K562 (cell line): ENCODE data around the gene MAPT. TPM values are rescaled to one million over a fixed set of nuclear protein-coding genes. Genes with fewer than 3 reads are reported as not detected.

Source experiments
- ATAC-seq: fragments of 200-7000 bp; cut with Tn5 transposase; 3 replicates; pipeline ENCODE4 v1.9.1; 2020; ENCODE audit warnings: moderate library complexity
- BruUV-seq: library from RNA; stranded (reverse); fragments of 400-500 nt; replicated peaks from 2 replicates; lab custom pipeline; 2021; lab: Mats Ljungman, UMichigan
- CTCF ChIA-PET: fragments of 300-600 bp; formaldehyde crosslinking; extraction: SDS; loops from one replicate; lab custom pipeline; 2021; ENCODE audit warnings: low intra/inter-chr PET ratio; lab: Yijun Ruan, JAX
- POLR2A ChIA-PET: fragments of 300-600, 350-650 bp; sonication (Branson Sonifier 250); formaldehyde crosslinking; extraction: SDS; loops from one replicate; lab custom pipeline; 2021; ENCODE audit warnings: antibody characterized with exemption, inconsistent platforms; lab: Yijun Ruan, JAX
- DNase-seq, 4 experiments: peaks; one replicate each; pipeline versions ENCODE4 v3.0.0 to v3.0.0-alpha.2; 2011 to 2018; ENCODE audit warnings: low spot score in 3 of 4, mixed read lengths in 3 of 4; ENCODE audit errors: extremely low read depth in 1 of 4
- FAIRE-seq: peaks from 2 replicates; lab custom pipeline; 2011; peaks lifted over from hg19 to GRCh38; lab: Jason Lieb, UNC
- H2AFZ ChIP-seq: 2 replicates; pipeline ENCODE4 v1.6.0; 2011; ENCODE audit warnings: low read depth, low read length, control low read depth, inconsistent platforms
- H3K27ac ChIP-seq: fragments of 200-600 bp; 3 replicates; pipeline ENCODE4 v1.8.0; 2011; ENCODE audit warnings: low read depth, mild to moderate bottlenecking, control low read depth, inconsistent platforms, low read length, moderate library complexity, mixed read lengths; ENCODE audit errors: extremely low read depth
- H3K27me3 ChIP-seq, 2 experiments: fragments of 300-600 bp in 1 of 2; 2 replicates in 1 of 2; 3 replicates in 1 of 2; pipeline versions ENCODE4 v1.6.0 to v1.8.0; 2011; ENCODE audit warnings: inconsistent platforms in 2 of 2, low read length in 2 of 2, mild to moderate bottlenecking in 1 of 2, mixed read lengths in 1 of 2, moderate library complexity in 1 of 2; ENCODE audit not compliant: control insufficient read depth in 2 of 2, insufficient read depth in 2 of 2
- H3K36me3 ChIP-seq: fragments of 300-600 bp; 3 replicates; pipeline ENCODE4 v1.8.0; 2011; ENCODE audit warnings: mild to moderate bottlenecking, low read length, inconsistent platforms; ENCODE audit not compliant: control insufficient read depth, insufficient read depth
- H3K4me1 ChIP-seq, 2 experiments: fragments of 200-600 bp in 1 of 2; replicated peaks in 1 of 2; 2 replicates in 1 of 2; 3 replicates in 1 of 2; pipeline versions ENCODE4 v1.5.1 to v1.8.0; 2011; ENCODE audit warnings: inconsistent platforms in 2 of 2, low read length in 2 of 2, mild to moderate bottlenecking in 1 of 2, mixed read lengths in 1 of 2, moderate library complexity in 1 of 2; ENCODE audit not compliant: control insufficient read depth in 2 of 2, insufficient read depth in 2 of 2
- H3K4me2 ChIP-seq: 2 replicates; pipeline ENCODE4 v1.6.1; 2011; ENCODE audit warnings: low read length, control low read depth, inconsistent platforms, mixed read lengths; ENCODE audit not compliant: insufficient read depth
- H3K4me3 ChIP-seq: fragments of 200-600 bp; sonication (generic), shearing (Covaris generic); 2 replicates; pipeline ENCODE4 v1.5.1; 2016; ENCODE audit warnings: control low read depth, inconsistent platforms
- H3K79me2 ChIP-seq: fragments of 200-600 bp; 3 replicates; pipeline ENCODE4 v1.8.0; 2011; ENCODE audit warnings: low read length, inconsistent platforms; ENCODE audit not compliant: control insufficient read depth, insufficient read depth
- H3K9ac ChIP-seq, 2 experiments: 2 replicates each; pipeline versions ENCODE4 v1.6.0 to v1.6.1; 2011; ENCODE audit warnings: low read depth in 2 of 2, low read length in 2 of 2, control low read depth in 1 of 2, inconsistent platforms in 1 of 2, mild to moderate bottlenecking in 1 of 2, mixed read lengths in 1 of 2; ENCODE audit not compliant: insufficient read depth in 1 of 2
- H3K9me1 ChIP-seq: one replicate; pipeline ENCODE4 v1.6.0; 2011; ENCODE audit warnings: inconsistent platforms, mild to moderate bottlenecking, low read length, moderate library complexity; ENCODE audit not compliant: control insufficient read depth, insufficient read depth
- H3K9me3 ChIP-seq: replicated peaks from 2 replicates; pipeline ENCODE4 v1.5.1; 2011; ENCODE audit warnings: low read depth, low read length, inconsistent platforms; ENCODE audit not compliant: control insufficient read depth, insufficient read depth
- H4K20me1 ChIP-seq: replicated peaks from 2 replicates; pipeline ENCODE4 v1.6.1; 2011; ENCODE audit warnings: low read length, inconsistent platforms, mixed read lengths; ENCODE audit not compliant: control insufficient read depth, insufficient read depth
- ATF3 ChIP-seq, 2 experiments: fragments of 450-650 bp in 1 of 2; sonication (generic) in 1 of 2; formaldehyde crosslinking in 1 of 2; IDR thresholded peaks in 1 of 2; conservative IDR thresholded peaks in 1 of 2; 2 replicates each; pipeline versions ENCODE4 v1.6.1 to v1.8.1; 2016 to 2023; ENCODE audit warnings: mild to moderate bottlenecking in 2 of 2, moderate library complexity in 2 of 2, inconsistent platforms in 1 of 2, missing genetic modification reagents in 1 of 2
- DNMT1 ChIP-seq: fragments of 450-650 bp; IDR thresholded peaks from 2 replicates; pipeline ENCODE4 v1.6.1; 2016; ENCODE audit warnings: antibody characterized with exemption, mild to moderate bottlenecking
- XRCC5 ChIP-seq: fragments of 200-400 bp; formaldehyde crosslinking; IDR thresholded peaks from 2 replicates; pipeline ENCODE4 v1.6.1; 2017; ENCODE audit warnings: low read depth, mild to moderate bottlenecking, low read length
- ZNF668 ChIP-seq: fragments of 250-450 bp; sonication (Bioruptor Pico); IDR thresholded peaks from 2 replicates; pipeline ENCODE4 v1.8.0; 2022; ENCODE audit warnings: mild to moderate bottlenecking, inconsistent platforms
- WGBS: fragments of 100-300 bp; shearing (Covaris generic); methylation state at CpG from one replicate; pipeline ENCODE4 v1.1.6; 2016; ENCODE audit warnings: low coverage, mixed read lengths; ENCODE audit not compliant: insufficient coverage; ENCODE audit errors: missing lambda C conversion rate; 5-methylcytosine and 5-hydroxymethylcytosine counted together
- in situ Hi-C: fragments of 300-500 bp; cut with MboI; formaldehyde crosslinking; loops from 4 replicates; pipeline ENCODE4 v1.15.0; 2018; ENCODE audit warnings: inconsistent platforms, mixed read lengths
- intact Hi-C: fragments of 100-400 bp; cut with micrococcal nuclease; formaldehyde crosslinking; loops from 2 replicates; pipeline ENCODE4 v1.14.2; 2022
- polyA plus RNA-seq, 8 experiments: library from polyadenylated mRNA; depleted of rRNA in 4 of 8; stranded (reverse) in 5 of 8; unstranded in 3 of 8; fragments of >200 nt; fragmentation: Nextera tagmentation in 2 of 8; fragmentation: Illumina TruSeq in 1 of 8; extraction: Ambion mirVana in 2 of 8; extraction: Trizol in 1 of 8; gene quantifications; 2 replicates each; pipeline versions ENCODE4 v1.2.1 to v1.2.3, GENCODE V29; 2011 to 2014; ENCODE audit warnings: inconsistent platforms in 1 of 8, missing spikeins in 1 of 8
- total RNA-seq, 7 experiments: library from RNA; depleted of rRNA in 6 of 7; stranded (reverse); fragments of >200 nt in 6 of 7; fragmentation: Illumina TruSeq in 2 of 7; extraction: Trizol in 2 of 7; gene quantifications; 2 replicates each; pipeline versions ENCODE4 v1.2.1 to v1.2.3, GENCODE V29; 2011 to 2021; ENCODE audit warnings: low replicate concordance in 1 of 7

MAPT gene
- total and polyA plus RNA-seq, 9 of the 15 experiments (the other 6 are each of a cell fraction or from before 2014, with no cell fraction given): 0.04 to 1.1 (median 0.36) TPM

DNA sequence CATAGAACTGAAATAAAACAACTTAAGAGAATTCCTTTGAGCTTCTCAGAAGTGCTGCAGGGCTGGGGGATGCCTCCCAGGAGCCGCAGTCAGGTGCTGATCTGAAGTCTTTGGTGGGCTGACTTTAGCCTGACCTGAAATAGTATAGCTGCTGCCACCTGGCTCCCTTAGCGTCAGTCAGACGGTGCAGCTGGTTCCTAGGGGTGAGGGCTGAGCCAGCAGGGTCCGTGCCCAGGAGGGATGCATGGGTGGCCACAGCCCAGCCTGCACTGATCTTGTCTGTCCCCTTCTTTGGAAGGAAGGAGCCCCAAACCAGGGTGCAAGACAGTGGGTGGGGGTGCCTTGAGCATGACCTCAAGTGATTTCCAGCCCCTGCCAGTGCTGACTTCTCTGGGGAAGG, 11.5 kb downstream of the MAPT start:
- H3K36me3 ChIP-seq: no peaks in the 10 kb centered on the region
- H3K27ac ChIP-seq: no peak overlapping the region
- H3K4me2 ChIP-seq: no peak overlapping the region
- no peak overlapping the region for H3K4me3 ChIP-seq
- no peaks in the 10 kb centered on the region for H3K9me3 ChIP-seq
- no peaks in the 10 kb centered on the region for H3K79me2 ChIP-seq
- ChIA-PET CTCF (no interaction called here), POLR2A (interaction anchor here (0.6 kb wide), 1 partner anchor 30 kb away, joined by 3 read pairs; no protein-coding TSS in a partner anchor)
- H2AFZ ChIP-seq: no peak overlapping the region
- WGBS: 0% methylated on average over 4 of the region's 4 CpGs
- FAIRE-seq (no peak), ATAC-seq (no peak), DNase-seq (no peak)
- peaks cover 8 to 13% of the 10 kb centered on the region in 2 experiments for H3K4me1 ChIP-seq
- intact Hi-C loops: no loop called here
- H3K9me1 ChIP-seq: no peaks in the 10 kb centered on the region
- TF ChIP-seq DNMT1 (no peak), XRCC5 (no peak), ATF3 (IDR thresholded peaks at IDR 0.05) (no peak), ATF3 (CRISPR knock-in tag; conservative IDR thresholded peaks at IDR 0.05) (no peak), ZNF668 (CRISPR knock-in tag) (no peak)
- peaks cover 17 to 41% of the 10 kb centered on the region in 2 experiments for H3K27me3 ChIP-seq
- H4K20me1 ChIP-seq: peaks cover 9% of the 10 kb centered on the region; the same call in 1 of the 2 replicates
- no TSS peak for BruUV-seq
- in situ Hi-C loops: no loop called here
- H3K9ac ChIP-seq: peak overlapping the region in 1 of 2 experiments; percentile 29; a peak in 1 of 4 replicates
